GM21360 (cell line): Measurements from ENCODE around the gene TICAM1.
"Not testable (repeated sequence)": the region's sequence is repeated elsewhere in the genome, so short reads cannot be mapped to it uniquely, and the experiment has no call there.

Experiments used
- ATAC-seq: cut with Tn5 transposase; IDR thresholded peaks from one replicate; pipeline ENCODE4 v1.9.1; 2021; ENCODE audit warnings: mild to moderate bottlenecking, moderate library complexity; ENCODE audit not compliant: unreplicated experiment

The TICAM1 gene

DNA sequence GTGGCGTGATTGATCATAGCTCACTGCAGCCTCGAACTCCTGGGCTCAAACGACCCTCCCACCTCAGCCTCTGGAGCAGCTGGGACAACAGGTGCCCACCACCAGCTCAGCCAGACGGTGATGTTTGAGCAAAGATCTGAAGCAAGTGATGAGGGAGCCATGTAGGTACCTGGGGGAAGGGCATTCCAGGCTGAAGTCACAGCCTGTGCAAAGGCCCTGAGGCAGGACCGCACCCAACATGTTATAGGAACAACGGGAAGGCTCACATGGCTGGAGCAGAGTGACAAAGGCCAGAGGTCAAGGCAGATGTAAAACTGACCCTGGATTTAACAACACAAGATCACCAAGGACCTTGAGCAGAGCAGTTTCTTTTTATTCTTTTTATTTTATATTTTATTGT, 25.1 kb downstream of the TICAM1 start:
- no peak for ATAC-seq

DNA sequence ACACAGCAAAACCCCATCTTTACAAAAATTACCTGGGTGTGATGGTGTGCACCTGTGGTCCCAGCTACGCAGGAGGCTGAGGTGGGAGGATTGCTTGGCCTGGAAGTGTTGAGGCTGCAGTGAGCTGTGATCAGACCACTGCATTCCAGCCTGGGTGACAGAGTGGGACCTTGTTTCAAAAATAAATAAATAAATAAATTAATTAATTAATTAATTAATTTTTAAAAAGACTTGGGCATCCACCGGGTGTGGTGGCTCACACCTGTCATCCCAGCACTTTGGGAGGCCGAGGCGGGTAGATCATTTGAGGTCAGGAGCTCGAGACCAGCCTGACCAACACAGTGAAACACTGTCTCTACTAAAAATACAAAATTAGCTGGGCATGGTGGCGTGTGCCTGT, 26.4 kb downstream of the TICAM1 start:
- not testable (repeated sequence) for ATAC-seq

DNA sequence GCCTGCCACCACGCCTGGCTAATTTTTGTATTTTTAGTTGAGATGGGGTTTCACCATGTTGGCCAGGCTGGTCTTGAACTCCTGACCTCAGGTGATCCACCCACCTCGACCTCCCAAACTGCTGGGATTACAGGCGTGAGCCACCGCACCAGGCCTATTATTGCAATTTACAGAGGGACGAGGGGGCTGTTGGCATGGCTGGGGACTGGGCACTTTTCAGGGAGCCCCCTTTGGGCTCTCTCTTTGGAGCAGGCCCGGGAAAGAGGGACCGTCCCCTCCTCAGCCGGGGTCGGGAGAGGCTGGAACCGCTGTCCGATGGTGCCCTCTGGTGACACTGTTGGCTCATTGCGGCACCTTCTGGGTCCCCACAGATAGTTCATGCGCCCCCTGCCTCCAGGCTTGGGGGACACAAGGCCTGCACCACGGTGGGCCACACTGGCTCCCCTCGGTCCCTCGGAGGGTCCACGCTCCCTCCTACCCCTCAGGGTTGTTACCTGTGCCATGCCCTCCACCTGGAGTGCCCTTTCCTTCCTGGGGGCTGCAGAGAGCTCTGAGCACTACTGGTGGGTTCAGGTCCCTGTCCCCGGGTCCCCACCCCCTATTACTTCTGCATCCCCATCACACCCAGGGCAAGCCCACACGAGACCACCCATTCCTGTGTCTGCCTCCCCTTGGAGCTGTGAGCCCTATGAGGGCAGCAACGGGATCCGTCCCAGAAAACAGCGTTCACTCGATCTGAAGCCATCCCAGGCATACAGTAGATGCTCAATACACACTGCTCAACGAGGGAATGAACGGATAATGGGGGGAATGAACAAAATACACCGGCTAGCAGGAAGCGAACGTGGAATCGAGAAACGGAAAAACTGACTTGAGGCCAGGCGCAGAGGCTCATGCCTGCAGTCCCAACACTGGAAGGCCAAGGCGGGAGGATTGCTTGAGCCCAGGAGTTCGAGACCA, 27.5 kb downstream of the TICAM1 start:
- no peak for ATAC-seq

DNA sequence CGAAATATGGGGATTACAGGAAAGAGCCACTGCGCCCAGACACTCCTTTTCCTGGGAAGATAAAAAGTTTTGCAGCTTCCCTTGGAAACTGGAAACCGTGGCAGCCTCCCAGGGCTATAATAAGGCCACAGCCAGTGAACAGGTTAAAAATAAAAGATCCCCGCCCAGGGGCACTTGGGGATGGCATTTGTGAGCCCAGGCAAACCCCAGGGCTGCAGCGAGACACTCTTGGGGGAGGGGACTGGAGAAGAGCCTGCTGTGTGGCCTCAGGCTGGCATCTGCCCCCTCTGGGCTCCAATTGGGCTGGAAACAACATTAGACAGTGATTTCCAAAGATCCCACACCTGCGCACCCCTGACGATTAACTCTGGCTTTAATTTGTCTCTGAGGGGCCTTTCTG, 28.8 kb downstream of the TICAM1 start:
- no peak for ATAC-seq

DNA sequence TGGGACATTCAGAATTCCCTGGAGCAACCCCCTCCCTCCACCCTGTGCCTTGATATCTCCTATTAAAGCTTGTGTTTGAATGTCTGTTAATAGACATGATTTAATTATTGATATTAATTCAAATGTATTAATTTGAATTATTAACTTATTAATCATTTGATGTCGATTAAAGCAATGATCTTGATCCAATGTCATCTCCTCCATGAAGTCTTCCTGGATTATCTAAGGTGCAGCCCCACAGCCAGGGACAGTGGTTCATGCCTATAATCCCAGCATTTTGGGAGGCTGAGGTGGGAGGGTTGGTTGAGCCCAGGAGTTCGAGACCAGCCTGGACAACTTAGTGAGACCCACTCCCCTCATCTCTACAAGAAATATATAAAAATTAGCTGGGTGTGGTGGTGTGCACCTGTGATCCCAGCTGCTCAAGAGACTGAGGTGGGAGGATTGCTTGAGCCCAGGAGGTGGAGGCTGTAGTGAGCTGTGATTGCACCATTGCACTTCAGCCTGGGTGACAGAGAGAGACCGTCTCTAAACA, 30.4 kb downstream of the TICAM1 start:
- no peak for ATAC-seq

DNA sequence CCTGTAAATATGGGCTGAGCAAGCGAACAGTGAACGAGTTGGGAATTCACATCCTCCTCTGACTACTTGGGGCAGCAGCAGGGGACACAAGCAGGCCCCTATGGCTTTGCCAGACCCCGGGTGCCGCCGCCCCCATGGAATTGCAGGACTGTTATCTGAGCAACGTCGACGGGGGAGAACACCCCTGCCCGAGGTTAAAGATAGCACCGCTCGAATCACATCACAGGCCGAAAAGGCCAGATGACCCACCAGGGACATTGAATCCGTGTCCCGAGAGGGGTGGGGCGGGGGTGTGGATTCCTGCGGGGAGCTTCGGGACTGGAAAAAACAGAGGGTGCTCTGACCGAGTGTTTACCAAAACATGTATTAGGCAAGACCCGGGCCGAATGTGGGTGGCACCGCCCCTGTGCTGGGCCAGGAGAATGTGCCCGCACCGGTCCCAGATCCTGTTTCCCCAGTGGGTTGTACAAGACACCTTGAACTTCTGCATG, 30.9 kb downstream of the TICAM1 start:
- no peak for ATAC-seq

DNA sequence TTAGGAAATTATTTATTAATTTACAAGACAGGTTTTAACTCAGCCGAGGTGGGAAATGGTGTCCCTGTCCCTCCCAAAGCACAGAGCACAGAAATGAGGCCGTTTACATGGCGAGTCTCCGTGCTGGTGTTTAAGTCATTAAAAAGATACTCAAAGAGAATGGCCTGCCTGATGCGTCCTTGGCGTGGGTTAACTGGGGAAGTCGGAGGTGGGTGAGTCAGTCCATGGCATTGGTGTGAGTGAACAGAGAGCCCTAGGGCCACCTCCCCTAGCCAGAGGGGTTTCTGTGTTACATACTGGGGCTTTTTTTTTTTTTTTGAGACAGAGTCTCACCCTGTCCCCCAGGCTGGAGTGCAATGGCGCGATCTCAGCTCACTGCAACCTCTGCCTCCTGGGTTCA, 36.1 kb downstream of the TICAM1 start:
- no peak for ATAC-seq

DNA sequence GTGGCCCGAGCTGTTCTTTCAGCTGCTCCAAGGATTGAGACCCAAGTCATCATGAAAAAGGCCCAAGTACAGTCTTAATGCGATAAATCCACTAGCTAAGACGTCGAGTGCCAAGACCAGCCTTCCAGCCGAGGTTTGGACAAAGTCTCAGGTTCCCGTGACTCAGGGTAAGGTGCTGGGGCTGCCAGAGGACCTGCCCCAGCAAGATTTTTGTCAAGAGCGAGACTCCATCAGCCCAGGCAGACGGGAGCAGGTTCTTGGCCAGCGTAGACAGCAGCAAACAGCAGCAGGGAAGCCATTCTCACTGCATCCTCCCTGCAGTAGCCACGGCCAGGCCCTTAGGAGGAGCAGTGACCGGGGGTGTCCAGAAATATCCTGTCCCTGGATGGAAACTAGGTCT, 36.5 kb downstream of the TICAM1 start:
- no peak for ATAC-seq

DNA sequence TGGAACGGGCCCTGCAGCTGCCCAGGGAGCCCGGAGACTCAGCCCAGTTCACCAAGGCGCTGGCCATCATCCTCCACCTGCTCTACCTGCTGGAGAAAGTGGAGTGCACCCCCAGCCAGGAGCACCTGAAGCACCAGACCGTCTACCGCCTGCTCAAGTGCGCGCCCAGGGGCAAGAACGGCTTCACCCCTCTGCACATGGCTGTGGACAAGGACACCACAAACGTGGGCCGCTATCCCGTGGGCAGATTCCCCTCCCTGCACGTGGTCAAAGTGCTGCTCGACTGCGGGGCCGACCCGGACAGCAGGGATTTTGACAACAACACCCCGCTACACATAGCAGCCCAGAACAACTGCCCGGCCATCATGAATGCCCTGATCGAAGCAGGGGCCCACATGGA, 38.2 kb downstream of the TICAM1 start:
- ATAC-seq = not testable (repeated sequence)

DNA sequence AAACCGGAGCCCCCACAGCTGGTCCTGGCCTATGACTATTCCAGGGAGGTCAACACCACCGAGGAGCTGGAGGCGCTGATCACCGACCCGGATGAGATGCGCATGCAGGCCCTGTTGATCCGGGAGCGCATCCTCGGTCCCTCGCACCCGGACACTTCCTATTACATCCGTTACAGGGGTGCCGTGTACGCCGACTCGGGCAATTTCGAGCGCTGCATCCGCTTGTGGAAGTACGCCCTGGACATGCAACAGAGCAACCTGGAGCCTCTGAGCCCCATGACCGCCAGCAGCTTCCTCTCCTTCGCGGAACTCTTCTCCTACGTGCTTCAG, 38.7 kb downstream of the TICAM1 start:
- not testable (repeated sequence) for ATAC-seq

DNA sequence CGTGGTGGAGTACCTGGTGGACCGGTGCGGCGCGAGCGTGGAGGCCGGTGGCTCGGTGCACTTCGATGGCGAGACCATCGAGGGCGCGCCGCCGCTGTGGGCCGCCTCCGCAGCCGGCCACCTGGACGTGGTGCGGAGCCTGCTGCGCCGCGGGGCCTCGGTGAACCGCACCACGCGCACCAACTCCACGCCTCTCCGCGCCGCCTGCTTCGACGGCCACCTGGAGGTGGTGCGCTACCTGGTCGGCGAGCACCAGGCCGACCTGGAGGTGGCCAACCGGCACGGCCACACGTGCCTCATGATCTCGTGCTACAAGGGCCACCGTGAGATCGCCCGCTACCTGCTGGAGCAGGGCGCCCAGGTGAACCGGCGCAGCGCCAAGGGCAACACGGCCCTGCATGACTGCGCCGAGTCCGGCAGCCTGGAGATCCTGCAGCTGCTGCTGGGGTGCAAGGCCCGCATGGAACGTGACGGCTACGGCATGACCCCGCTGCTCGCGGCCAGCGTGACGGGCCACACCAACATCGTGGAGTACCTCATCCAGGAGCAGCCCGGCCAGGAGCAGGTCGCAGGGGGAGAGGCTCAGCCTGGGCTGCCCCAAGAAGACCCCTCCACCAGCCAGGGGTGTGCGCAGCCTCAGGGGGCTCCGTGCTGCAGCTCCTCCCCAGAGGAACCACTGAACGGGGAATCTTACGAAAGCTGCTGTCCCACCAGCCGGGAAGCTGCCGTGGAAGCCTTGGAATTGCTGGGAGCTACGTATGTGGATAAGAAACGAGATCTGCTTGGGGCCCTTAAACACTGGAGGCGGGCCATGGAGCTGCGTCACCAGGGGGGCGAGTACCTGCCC, 39.3 kb downstream of the TICAM1 start:
- not testable (repeated sequence) for ATAC-seq

DNA sequence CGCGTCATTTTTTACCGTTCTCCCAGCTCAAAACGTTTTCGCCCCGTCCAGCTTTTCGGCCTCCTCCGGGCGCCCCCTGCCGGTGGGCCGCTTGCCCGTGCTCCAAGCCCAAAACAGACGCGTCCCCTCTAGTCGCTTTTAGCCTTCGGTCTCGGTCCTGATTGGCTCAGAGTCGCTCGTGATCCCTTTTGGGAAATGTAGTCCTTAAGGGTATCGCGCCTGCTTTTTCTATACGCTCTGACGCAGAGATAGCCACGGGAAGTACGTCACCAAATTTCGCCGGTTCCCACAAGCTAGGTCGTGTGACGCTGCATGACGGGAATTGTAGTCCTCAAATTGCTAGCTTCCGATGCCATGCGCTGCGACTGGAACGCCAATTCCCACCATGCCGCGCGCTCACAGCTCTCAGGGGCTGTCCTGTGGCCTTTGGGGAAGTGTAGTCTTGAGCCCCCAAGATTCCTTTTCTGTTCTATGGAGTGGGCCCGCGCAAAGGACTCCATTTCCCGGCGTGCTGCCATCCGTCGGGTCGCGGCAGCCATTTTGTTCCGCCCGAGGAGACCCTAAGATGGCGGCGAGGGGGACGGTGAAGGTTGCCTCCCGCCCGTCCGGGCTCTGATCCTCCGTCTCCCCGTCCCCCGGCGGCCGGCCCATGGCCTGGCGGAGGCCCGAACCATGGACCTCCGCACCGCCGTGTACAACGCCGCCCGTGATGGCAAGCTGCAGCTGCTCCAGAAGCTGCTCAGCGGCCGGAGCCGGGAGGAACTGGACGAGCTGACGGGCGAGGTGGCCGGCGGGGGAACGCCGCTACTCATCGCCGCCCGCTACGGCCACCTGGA, 40.1 kb downstream of the TICAM1 start, which contains the start of gene FEM1A:
FEM1A (plus strand) TSS at position 552 of the 836 bp plus-strand sequence; CDS start at position 673, 121 bp downstream.
- peak; percentile 88 for ATAC-seq

DNA sequence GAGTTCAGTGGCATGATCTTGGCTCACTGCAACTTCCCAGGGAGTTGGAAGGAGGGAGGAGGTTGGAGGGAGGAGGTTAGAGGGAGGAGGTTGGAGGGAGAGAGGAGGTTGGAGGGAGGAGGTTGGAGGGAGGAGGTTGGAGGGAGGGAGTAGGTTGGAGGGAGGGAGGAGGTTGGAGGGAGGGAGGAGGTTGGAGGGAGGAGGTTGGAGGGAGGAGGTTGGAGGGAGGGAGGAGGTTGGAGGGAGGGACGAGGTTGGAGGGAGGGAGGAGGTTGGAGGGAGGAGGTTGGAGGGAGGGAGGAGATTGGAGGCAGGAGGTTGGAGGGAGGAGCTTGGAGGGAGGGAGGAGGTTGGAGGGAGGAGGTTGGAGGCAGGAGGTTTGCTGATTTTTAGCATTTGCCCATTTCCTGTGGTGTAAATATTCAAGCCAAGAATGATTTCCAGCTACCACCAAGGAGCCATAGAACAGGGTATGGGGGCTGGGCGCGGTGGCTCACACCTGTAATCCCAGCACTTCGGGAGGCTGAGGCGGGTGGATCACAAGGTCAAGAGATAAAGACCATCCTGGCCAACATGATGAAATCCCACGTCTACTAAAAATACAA, 45.0 kb downstream of the TICAM1 start:
- not testable (repeated sequence) for ATAC-seq

DNA sequence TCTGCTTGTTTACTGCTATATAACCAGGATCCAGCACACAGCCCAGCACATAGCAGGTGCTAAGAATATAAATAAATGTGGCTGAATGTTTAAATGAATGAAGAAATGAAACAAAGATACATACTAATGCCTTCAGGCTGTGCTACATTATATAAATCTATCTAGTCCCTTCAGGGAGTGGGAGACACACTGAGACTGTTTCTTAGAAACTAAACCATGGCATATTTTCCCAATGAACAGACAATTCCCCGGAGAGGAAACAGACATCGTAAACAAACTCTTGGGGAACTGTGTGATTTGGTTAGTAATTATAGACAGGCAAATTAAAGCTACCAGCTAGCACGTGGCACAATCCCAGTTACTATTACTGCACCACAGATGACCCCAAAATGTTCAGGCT, 49.7 kb downstream of the TICAM1 start:
- ATAC-seq = no peak

DNA sequence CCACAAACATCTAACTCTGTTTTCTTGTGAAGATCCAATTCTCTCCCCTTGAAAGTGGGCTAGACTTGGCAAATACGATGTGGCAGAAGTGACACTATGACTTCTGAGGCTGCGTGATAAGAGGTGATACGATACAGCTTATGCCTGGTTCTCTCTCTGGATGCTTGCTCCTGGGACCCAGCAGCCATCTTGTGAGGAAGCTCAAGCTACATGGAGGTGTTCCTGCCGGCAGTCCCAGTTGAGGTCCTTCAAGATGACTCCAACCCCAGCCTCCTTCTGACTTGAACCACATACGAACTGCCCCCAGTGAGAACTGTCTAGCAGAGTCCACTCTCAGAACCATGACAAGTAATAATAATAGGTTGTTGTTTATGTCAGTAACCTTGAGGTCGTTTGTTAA, 50.7 kb downstream of the TICAM1 start:
- no peak for ATAC-seq

DNA sequence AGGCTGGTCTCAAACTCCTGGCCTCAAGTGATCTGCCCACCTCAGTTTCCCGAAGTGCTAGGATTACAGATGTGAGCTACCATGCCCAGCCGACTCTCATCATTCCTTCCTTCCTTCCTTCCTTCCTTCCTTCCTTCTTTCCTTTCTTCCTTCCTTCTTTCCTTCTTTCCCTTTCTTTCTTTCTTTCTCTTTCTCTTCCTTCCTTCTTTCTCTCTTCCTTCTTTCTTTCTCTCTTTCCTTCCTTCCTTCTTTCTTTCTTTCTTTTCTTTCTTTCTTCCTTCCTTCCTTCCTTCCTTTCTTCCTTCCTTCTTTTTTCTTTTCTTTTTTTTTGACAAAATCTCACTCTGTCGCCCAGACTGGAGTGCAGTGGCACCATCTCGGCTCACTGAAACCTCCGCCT, 53.4 kb downstream of the TICAM1 start:
- ATAC-seq = not testable (repeated sequence)

DNA sequence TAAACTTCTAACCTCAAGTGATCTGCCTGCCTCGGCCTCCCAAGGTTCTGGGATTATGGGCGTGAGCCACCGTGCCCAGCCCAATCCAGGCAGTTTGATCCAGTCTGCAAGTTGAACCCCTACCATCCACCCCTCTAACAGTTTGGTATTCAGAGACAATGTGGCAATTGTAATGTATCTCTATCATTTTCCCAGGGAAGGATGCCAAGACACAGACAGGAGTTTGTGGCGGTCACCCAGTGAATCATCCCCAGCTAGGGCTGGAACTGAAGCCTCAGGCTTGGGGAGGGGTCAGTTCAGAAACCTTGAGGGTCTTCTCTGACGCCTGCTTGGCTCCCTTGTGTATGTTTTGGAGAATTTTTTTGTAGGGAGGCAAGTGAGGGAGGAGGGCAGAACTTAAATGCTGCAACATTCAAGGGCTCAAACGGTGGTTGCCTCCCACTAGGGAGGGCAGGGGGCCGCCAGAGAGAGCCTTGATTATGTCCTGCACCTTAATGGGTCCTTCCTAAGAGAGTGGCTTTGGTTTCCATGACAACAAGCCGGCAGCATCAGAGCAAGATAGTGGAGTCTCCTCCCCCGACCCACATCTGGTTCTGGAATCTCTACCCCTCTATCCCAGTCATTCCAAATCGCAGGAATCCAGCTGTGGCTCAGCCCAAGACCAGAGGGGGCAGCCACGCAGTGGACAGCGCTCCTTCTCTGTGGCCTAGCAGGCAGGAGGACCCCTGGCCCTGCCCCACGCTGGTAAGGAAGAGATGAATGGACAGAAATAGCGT, 54.9 kb downstream of the TICAM1 start:
- no peak for ATAC-seq

DNA sequence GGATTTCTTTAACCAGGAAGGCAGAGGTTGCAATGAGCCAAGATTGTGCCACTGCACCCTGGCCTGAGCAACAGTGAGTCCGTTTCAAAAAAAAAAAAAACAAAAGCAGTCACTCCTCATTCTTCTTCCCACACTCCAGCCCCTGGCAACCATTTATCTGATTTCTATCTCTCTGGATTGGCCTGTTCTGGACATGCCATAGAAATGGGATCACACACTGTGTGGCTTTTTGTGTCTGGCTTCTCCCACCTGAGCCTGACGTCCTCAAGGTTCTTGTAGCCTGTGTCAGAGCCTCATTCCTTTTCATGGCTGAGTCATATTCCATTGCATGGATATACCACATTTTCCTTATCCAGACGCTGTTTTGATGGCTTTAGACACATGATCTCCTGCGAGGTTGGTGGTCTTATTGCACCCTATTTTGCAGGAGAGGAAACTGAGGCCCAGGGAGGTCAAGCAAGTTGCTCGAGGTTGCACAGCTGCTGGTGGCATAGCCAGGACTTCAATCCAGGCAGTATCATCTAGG, 55.8 kb downstream of the TICAM1 start:
- no peak for ATAC-seq

DNA sequence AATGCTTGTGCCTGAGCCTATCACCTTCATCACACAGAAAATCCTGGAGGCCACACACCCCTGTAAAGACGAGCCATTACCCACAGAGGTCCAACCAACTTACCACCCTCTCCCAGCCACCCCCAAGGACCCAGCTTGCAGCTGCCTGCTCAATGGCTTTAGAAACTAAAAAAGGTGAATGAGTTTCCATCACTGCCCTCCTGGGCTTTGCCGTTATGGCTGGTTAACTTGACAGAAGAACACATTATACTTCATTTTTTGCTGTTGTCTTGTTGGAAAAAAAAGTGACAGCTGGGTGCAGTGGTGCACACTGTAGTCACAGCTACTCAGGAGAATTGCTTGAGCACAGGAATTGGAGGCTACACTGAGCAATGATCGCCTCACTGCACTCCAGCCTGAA, 57.4 kb downstream of the TICAM1 start:
- no peak for ATAC-seq
